ENCODE measurements around the gene ADARB1. TPM values are rescaled to one million over a fixed set of nuclear protein-coding genes. Genes with fewer than 3 reads are reported as not detected.

Gene ADARB1
- total and polyA plus RNA-seq, 9 donors, result 17.3 to 32.1 (median 25.2) TPM

DNA sequence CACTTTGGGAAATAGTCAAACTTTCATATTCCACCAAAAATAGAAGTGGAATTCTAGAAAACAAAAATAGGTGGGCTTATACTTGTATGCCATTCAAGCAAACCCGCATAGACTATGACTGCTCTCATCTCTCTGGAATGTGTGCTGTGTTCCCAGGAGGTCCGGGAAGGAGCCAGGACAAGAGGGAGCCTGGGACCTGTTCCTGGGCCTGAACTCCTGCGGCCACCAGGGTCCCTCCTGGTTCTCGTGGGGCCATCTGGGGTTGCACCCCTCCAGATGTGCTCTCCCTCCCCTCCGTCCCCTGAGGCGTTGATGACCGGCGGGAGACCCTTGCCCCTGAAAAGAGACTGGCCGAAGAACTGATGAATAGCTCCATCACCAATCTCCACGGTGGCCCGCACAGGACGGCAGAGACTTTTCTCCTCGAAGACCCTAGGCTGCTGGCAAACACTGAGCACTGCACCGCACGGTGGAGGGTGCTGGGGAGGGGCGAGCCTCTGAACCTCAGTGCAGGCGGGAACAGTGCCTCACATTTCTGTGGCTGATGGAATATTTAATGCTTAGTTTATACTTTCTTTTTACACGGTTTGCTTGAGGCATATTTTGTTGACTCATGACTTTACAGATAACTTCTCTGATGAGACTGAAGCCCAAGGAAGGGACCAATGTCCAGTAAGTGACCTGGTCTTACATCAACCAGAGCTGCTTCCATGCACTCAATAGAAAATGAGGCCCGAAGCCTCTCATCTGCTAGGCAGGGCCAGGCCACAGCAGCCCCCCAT lies 9.6 kb upstream of the ADARB1 start:
- peaks cover 19% of the 10 kb centered on the region for H3K4me1 ChIP-seq (ENCODE audit: control insufficient read depth, insufficient read depth, low read length)
- H3K9me3 ChIP-seq (replicated peaks; ENCODE audit: control insufficient read depth, low read depth, low read length), result no peaks in the 10 kb centered on the region
- WGBS (ENCODE audit: insufficient coverage), result 65% methylated on average over 6 of the region's 19 CpGs
- no peaks in the 10 kb centered on the region for H3K36me3 ChIP-seq (ENCODE audit: control insufficient read depth, insufficient read depth, low read length)
- H3K4me3 ChIP-seq (ENCODE audit: low read length), result no peak overlapping the region
- H3K27ac ChIP-seq (ENCODE audit: low read length), result peak overlapping the region; percentile 39
- peak; percentile 61 for DNase-seq
- H3K27me3 ChIP-seq (ENCODE audit: control insufficient read depth, insufficient read depth, low read length), result no peaks in the 10 kb centered on the region

DNA sequence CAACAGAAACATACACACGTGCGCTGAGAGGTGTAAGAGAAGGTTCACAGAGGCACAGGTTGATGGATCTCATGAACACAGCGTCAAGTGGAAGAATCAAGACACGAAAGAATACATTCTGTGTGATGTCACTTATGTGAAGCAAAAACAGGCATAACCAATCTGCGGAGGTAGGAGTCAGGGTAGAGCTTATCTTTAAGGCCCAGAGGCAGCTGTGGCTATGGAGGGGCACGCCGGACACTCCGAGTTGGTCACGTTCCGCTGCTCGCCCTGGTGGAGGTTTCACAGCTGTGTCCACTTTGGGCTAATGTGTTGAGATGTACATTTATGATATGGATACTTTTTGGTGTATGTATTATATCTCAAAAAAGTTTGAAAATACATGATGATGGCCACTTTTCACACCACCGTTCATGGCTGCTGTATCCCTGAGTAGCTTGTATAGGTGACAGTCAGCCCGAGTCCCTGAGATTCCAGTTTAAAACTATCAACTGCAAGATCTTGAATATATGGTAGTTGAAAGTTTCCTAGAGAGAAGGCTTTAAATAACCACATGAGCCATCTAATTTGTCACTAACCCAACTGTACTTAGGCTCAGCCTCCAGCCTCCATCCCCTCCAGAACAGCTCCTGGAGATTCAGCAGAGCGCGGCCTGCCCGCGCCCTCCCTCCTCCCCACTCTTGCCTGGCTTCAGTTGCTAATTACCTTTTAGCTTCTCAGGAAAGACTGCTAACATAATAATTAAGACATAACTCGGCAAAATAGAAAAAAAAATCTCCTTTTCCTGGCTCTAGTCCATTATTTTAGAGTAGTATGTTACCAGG lies 6.7 kb upstream of the ADARB1 start:
- WGBS (ENCODE audit: insufficient coverage), result 90% methylated on average over 8 of the region's 18 CpGs
- no peaks in the 10 kb centered on the region for H3K9me3 ChIP-seq (replicated peaks; ENCODE audit: control insufficient read depth, low read depth, low read length)
- no peak for DNase-seq
- H3K4me1 ChIP-seq (ENCODE audit: control insufficient read depth, insufficient read depth, low read length), result peaks cover 42% of the 10 kb centered on the region
- peaks cover 6% of the 10 kb centered on the region for H3K36me3 ChIP-seq (ENCODE audit: control insufficient read depth, insufficient read depth, low read length)
- H3K27ac ChIP-seq (ENCODE audit: low read length), result no peak overlapping the region
- H3K4me3 ChIP-seq (ENCODE audit: low read length), result no peak overlapping the region
- H3K27me3 ChIP-seq (ENCODE audit: control insufficient read depth, insufficient read depth, low read length), result no peaks in the 10 kb centered on the region

DNA sequence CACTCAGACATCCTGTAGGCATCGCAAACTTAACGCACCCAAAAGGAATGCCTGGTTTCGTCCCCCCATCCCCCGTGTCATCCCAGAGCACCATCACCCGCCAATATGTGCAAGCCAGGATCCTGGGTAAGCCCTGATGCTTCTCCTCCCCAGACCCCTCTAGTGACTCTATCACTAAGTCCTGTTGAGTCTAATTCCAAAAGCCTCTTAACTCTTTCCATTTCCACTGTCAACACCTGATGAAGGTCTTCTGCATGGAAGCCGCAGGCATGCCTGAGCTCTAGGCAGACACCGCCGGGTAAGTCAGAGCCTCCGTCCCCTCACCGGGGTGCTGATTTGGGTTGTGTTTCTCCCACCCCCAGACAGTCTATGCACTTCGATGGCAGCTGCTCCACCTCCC lies 5.3 kb upstream of the ADARB1 start:
- DNase-seq, result no peak
- no peaks in the 10 kb centered on the region for H3K9me3 ChIP-seq (replicated peaks; ENCODE audit: control insufficient read depth, low read depth, low read length)
- 93% methylated on average over 7 of the region's 11 CpGs for WGBS (ENCODE audit: insufficient coverage)
- no peak overlapping the region for H3K4me3 ChIP-seq (ENCODE audit: low read length)
- H3K27ac ChIP-seq (ENCODE audit: low read length), result no peak overlapping the region
- H3K27me3 ChIP-seq (ENCODE audit: control insufficient read depth, insufficient read depth, low read length), result no peaks in the 10 kb centered on the region
- peaks cover 6% of the 10 kb centered on the region for H3K36me3 ChIP-seq (ENCODE audit: control insufficient read depth, insufficient read depth, low read length)
- H3K4me1 ChIP-seq (ENCODE audit: control insufficient read depth, insufficient read depth, low read length), result peaks cover 47% of the 10 kb centered on the region

DNA sequence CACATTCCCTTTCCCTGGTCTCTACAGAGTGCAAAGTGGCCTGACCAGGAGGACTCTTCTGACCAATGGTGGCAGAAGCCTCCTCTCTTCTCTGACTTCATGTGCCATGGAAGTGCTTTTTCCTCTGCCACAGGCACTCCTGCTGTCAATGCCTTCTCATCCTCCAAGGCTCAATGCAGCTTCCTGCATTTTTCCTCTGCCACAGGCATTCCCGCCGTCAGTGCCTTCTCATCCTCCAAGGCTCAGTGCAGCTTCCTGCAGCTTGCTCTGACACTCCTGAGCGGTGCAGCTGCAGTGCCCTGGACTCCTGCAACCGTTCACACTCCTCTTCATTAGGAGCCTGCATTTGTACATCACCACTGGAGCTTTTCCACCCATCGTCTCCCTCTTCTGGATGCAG lies 4.7 kb upstream of the ADARB1 start:
- H3K9me3 ChIP-seq (replicated peaks; ENCODE audit: control insufficient read depth, low read depth, low read length), result no peaks in the 10 kb centered on the region
- no peaks in the 10 kb centered on the region for H3K27me3 ChIP-seq (ENCODE audit: control insufficient read depth, insufficient read depth, low read length)
- H3K4me1 ChIP-seq (ENCODE audit: control insufficient read depth, insufficient read depth, low read length), result peaks cover 42% of the 10 kb centered on the region
- H3K27ac ChIP-seq (ENCODE audit: low read length), result no peak overlapping the region
- no peak overlapping the region for H3K4me3 ChIP-seq (ENCODE audit: low read length)
- DNase-seq, result no peak
- 78% methylated on average over 5 of the region's 5 CpGs for WGBS (ENCODE audit: insufficient coverage)
- peaks cover 6% of the 10 kb centered on the region for H3K36me3 ChIP-seq (ENCODE audit: control insufficient read depth, insufficient read depth, low read length)

DNA sequence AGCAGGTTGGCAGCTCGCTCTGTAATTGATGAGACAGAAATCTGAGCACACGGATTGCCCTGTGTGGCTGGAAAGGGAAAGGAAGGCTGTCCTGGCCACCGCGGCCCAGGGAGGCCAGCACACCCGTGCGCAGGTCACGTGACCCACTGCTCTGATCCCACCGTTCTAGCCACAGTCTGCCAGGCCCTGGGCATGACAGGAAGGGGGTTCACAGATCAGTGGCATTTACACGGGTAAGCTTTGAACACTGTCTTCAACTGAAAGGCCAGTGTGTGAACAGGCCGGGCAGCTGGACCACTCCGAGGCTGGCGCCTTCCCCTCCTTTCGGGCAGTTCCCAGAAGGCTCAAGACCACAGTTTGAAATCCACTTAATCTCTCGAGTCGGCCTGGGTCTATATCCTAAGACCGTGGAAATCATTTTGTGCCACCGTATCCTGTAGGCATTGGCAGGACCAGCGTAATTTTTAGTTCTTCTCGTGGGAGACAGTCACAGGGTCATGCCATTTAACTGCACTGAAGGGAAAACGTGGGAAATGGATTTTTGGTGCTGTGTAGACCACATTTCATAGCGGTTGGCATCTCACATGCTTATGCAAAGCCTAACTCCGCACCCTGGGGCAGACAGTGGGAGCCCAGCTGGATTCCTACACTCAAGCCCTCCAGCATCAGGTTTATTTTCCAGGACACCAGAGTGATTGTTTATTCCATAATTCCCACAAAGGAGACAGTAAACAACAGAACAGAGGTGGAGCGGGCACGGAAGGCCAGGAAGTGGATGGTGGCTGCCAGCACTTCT lies 3.1 kb upstream of the ADARB1 start:
- 85% methylated on average over 19 of the region's 24 CpGs for WGBS (ENCODE audit: insufficient coverage)
- peaks cover 47% of the 10 kb centered on the region for H3K4me1 ChIP-seq (ENCODE audit: control insufficient read depth, insufficient read depth, low read length)
- H3K27ac ChIP-seq (ENCODE audit: low read length), result peak overlapping the region; percentile 62
- H3K9me3 ChIP-seq (replicated peaks; ENCODE audit: control insufficient read depth, low read depth, low read length), result no peaks in the 10 kb centered on the region
- DNase-seq, result peak; percentile 68
- peaks cover 6% of the 10 kb centered on the region for H3K36me3 ChIP-seq (ENCODE audit: control insufficient read depth, insufficient read depth, low read length)
- H3K27me3 ChIP-seq (ENCODE audit: control insufficient read depth, insufficient read depth, low read length), result peaks cover 6% of the 10 kb centered on the region
- H3K4me3 ChIP-seq (ENCODE audit: low read length), result no peak overlapping the region

DNA sequence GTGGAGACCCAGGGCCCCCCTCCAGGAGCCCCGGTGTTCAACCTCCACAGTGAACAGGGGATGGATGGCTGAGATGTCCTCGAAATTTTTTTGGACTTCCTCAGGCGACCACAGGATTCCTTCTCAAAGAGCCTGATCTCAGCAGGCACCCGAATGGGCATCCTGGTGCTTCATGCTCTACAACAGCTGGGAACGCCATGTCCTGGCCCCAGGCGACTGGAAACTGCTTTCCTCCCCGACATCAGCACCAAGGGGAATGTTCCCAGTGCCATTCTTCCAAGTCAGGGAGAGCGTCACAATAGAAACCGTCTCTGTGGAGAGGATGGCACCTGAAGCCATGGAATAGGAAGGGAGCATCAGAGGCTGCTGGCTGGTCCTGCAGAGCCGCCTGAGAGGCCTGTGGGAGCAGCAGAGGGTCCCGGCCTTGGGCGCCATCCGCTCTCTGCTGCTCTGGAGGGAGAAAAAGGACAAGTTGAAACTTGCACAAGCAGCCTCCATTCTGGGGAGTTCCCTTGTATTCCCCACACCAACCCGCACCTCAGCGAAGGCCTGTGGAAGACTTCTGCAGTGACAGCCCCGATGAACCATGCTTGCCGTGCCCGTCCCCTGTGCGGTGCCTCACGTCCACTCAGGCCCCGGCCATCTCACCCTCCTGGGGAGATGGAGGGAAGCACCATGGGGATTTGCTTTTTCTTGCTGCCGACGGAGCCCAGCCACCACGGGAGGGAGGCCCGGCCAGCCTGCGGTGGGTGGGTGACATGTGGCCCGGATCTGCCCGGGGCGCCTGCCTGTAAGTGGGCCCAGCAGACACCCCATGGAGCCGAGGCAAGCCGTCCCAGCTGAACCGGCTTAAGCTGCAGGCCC lies 2.3 kb upstream of the ADARB1 start:
- 84% methylated on average over 24 of the region's 32 CpGs for WGBS (ENCODE audit: insufficient coverage)
- no peak for DNase-seq
- Histone ChIP-seq H3K4me1 (ENCODE audit: control insufficient read depth, insufficient read depth, low read length) (peaks cover 51% of the 10 kb centered on the region), H3K9me3 (replicated peaks; ENCODE audit: control insufficient read depth, low read depth, low read length) (no peaks in the 10 kb centered on the region), H3K36me3 (ENCODE audit: control insufficient read depth, insufficient read depth, low read length) (peaks cover 6% of the 10 kb centered on the region), H3K4me3 (ENCODE audit: low read length) (no peak overlapping the region), H3K27ac (ENCODE audit: low read length) (peak overlapping the region; percentile 62), H3K27me3 (ENCODE audit: control insufficient read depth, insufficient read depth, low read length) (peaks cover 6% of the 10 kb centered on the region)

DNA sequence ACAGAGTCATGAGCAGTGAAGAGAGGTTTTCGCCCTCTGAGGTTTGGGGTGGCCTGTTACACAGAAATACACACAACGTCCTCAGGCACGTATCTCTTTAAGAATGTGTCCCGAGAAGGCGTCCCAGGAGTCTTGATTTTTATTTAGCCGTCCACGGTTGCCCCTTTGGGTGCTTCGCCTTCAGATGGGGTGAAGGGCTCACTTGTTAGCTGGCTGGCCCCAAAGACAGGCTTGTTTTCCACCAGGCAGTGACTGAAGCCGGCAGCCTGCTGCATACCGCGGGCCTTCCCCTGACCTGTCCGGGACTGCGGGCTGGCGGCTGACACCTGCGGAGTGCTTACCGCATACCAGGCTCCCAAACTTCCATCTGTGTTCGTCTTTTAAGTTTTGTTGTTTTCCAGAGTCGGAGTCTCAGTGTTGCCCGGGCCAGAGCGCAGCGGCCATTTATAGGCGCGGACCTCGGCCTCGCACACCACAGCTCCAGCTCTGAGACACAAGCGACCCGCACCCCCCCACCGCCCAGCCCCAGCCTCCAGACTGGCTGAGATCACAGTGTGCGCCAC lies 1.6 kb upstream of the ADARB1 start:
- H3K27me3 ChIP-seq (ENCODE audit: control insufficient read depth, insufficient read depth, low read length), result peaks cover 6% of the 10 kb centered on the region
- H3K4me1 ChIP-seq (ENCODE audit: control insufficient read depth, insufficient read depth, low read length), result peaks cover 47% of the 10 kb centered on the region
- no peak overlapping the region for H3K4me3 ChIP-seq (ENCODE audit: low read length)
- DNase-seq, result no peak
- no peak overlapping the region for H3K27ac ChIP-seq (ENCODE audit: low read length)
- H3K9me3 ChIP-seq (replicated peaks; ENCODE audit: control insufficient read depth, low read depth, low read length), result no peaks in the 10 kb centered on the region
- 73% methylated on average over 22 of the region's 29 CpGs for WGBS (ENCODE audit: insufficient coverage)
- H3K36me3 ChIP-seq (ENCODE audit: control insufficient read depth, insufficient read depth, low read length), result peaks cover 6% of the 10 kb centered on the region

DNA sequence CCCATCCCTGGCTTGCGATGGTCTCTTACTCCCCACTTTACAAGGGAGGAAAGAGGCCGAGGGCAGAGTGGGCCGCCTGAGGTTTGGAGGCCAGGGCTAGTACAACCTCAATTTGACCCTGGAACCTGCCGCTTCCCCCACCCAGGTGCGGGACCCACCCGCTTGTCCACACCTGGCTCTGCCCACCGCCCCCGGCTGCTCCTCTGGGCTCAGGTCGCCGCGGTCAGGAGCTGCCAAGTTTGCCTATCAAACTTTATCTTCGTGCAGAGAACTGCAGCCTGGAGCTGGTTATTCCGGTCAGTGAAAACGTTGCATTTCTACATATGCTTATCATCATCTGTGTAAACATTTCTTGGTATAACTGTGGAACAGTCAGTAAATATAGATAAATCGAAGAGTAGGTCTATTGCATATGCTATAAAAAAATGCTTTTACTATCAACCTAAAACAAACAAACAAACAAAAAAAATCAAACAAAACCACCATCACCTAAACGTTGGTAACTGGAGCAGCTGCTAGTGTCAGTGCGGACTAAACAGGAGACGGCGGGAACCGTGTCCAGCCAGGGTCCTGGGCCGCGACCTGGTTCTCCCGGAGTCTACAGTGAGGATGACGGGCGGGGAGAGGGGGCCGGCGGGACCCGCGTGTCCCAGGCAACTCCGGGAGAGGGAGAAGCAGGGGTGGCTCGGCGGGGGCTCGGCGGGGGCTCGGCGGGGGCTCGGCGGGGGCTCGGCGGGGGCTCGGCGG lies 906 bp upstream of the ADARB1 start:
- H3K27ac ChIP-seq (ENCODE audit: low read length), result peak overlapping the region; percentile 42
- H3K27me3 ChIP-seq (ENCODE audit: control insufficient read depth, insufficient read depth, low read length), result peaks cover 6% of the 10 kb centered on the region
- H3K4me3 ChIP-seq (ENCODE audit: low read length), result peak overlapping the region; percentile 62
- DNase-seq, result peak; percentile 57
- 16% methylated on average over 25 of the region's 42 CpGs for WGBS (ENCODE audit: insufficient coverage)
- peaks cover 47% of the 10 kb centered on the region for H3K4me1 ChIP-seq (ENCODE audit: control insufficient read depth, insufficient read depth, low read length)
- no peaks in the 10 kb centered on the region for H3K9me3 ChIP-seq (replicated peaks; ENCODE audit: control insufficient read depth, low read depth, low read length)
- H3K36me3 ChIP-seq (ENCODE audit: control insufficient read depth, insufficient read depth, low read length), result peaks cover 6% of the 10 kb centered on the region

Measured in muscle of leg (tissue), 11 donors.